ENCODE results near the gene SCAMP2.
"Not testable (repeated sequence)": the region's sequence is repeated elsewhere in the genome, so short reads cannot be mapped to it uniquely, and the experiment has no call there.

- TF ChIP-seq CTCF, POLR2A (IDR thresholded peaks at IDR 0.05): not testable (repeated sequence)
Measured at GRCh38 chr15:74894383-74894782, 21.2 kb upstream of the SCAMP2 start.
